Right lobe of liver (tissue), 6 donors: ENCODE data around the gene ATF3. TPM values are rescaled to one million over a fixed set of nuclear protein-coding genes. Genes with fewer than 3 reads are reported as not detected.
A peak's percentile ranks its signal among the peaks of the same experiment; 100 is the strongest.

ENCODE experiments used
- ATAC-seq, 4 donors: fragments of 200-7000 bp; cut with Tn5 transposase; one replicate each; pipeline ENCODE4 v1.9.1; 2020; ENCODE audit warnings: mild to moderate bottlenecking in 4 of 4, moderate library complexity in 4 of 4
- DNase-seq, 3 donors: peaks; one replicate each; pipeline ENCODE4 v3.0.0-alpha.2; 2020
- H3K27ac ChIP-seq, 3 donors: fragments of 200-600 bp; one replicate each; pipeline ENCODE4 v1.8.0; 2022
- H3K27me3 ChIP-seq, 2 donors: fragments of 200-600 bp; one replicate each; pipeline ENCODE4 v1.8.0; 2022
- H3K36me3 ChIP-seq, 4 donors: fragments of 200-600 bp; sonication (generic) in 1 of 4; one replicate each; pipeline versions ENCODE4 v1.5.1 to v1.8.0; 2017 to 2022; ENCODE audit warnings: control low read depth in 1 of 4
- H3K4me1 ChIP-seq, 4 donors: fragments of 200-600 bp; sonication (generic) in 1 of 4; one replicate each; pipeline versions ENCODE4 v1.5.1 to v1.8.0; 2017 to 2022; ENCODE audit warnings: control low read depth in 1 of 4
- H3K4me3 ChIP-seq, 3 donors: fragments of 200-600 bp; one replicate each; pipeline ENCODE4 v1.8.0; 2022
- H3K9me3 ChIP-seq, 4 donors: fragments of 200-600 bp; sonication (generic) in 1 of 4; one replicate each; pipeline versions ENCODE4 v1.5.1 to v1.8.0; 2017 to 2022; ENCODE audit warnings: control low read depth in 1 of 4
- CTCF ChIP-seq, 4 donors: fragments of 200-600 bp in 3 of 4; fragments of 450-650 bp in 1 of 4; IDR thresholded peaks; one replicate each; pipeline versions ENCODE4 v1.5.1 to v1.8.0; 2016 to 2022; ENCODE audit warnings: antibody characterized with exemption in 4 of 4, mild to moderate bottlenecking in 2 of 4
- POLR2A ChIP-seq: fragments of 450-650 bp; IDR thresholded peaks from one replicate; pipeline ENCODE4 v1.6.1; 2017; ENCODE audit warnings: antibody characterized with exemption, mild to moderate bottlenecking
- WGBS: methylation state at CpG from one replicate; pipeline ENCODE4 v1.1.6; 2018; ENCODE audit warnings: low coverage, low lambda C conversion rate; ENCODE audit not compliant: insufficient coverage; ENCODE audit errors: missing lambda C conversion rate; 5-methylcytosine and 5-hydroxymethylcytosine counted together
- intact Hi-C, 2 donors: fragments of 100-400 bp; cut with DNase I; formaldehyde crosslinking; loops; one replicate each; pipeline versions ENCODE4 v1.11.2 to v1.14.1; 2022
- total RNA-seq, 6 experiments: library from RNA; depleted of rRNA in 2 of 6; stranded (reverse); fragments of >200 nt in 2 of 6; fragmentation: NEBNext Ultra II Directional in 3 of 6; extraction: Animal tissue kit (Norgen Biotek cat#: 25700) in 3 of 6; gene quantifications; one replicate each; pipeline versions ENCODE4 v1.1.0 to v1.2.4, GENCODE V29; 2016 to 2023
- donor health status: DM: no; HTN: yes; CAD: no.
- donor health status: DM: no; HTN: no; CAD: no.
- donor health status: DM: no; HTN: no; CAD: no.
- donor health status: DM: no; HTN: yes; CAD: no.
- donor health status: DM: no; HTN: yes; CAD: no.

Gene ATF3
- total RNA-seq, 6 experiments from 2014 or later: 3.7 to 77.2 (median 15.1) TPM

GRCh38 chr1:212641956-212642355 is 33.4 kb downstream of the ATF3 start:
- ATAC-seq (no peak), DNase-seq (no peak)
- Histone ChIP-seq H3K4me3 (no peak overlapping the region), H3K27ac (no peak overlapping the region), H3K9me3 (no peaks in the 10 kb centered on the region), H3K27me3 (no peaks in the 10 kb centered on the region), H3K36me3 (no peaks in the 10 kb centered on the region), H3K4me1 (peaks cover 0 to 2% (median 0%) of the 10 kb centered on the region in 4 donors)
- TF ChIP-seq POLR2A (no peak), CTCF (IDR thresholded peaks at IDR 0.05) (no peak)
- intact Hi-C loops: no loop called here
- WGBS: 88% methylated on average over 1 of the region's 1 CpG

- DNase-seq (no peak), ATAC-seq (no peak)
- intact Hi-C loops: no loop called here
- no peak overlapping the region for H3K4me3 ChIP-seq
- no peaks in the 10 kb centered on the region for H3K27me3 ChIP-seq
- no peak for TF ChIP-seq CTCF (IDR thresholded peaks at IDR 0.05)
- no peak for TF ChIP-seq POLR2A
- H3K27ac ChIP-seq: no peak overlapping the region
- WGBS: no CpG with 5 or more reads among the region's 2 CpGs
- H3K36me3 ChIP-seq: no peaks in the 10 kb centered on the region
- no peaks in the 10 kb centered on the region for H3K4me1 ChIP-seq
- H3K9me3 ChIP-seq: no peaks in the 10 kb centered on the region
These were observed 35.3 kb downstream of the ATF3 start for GRCh38 chr1:212643877-212644276.

GRCh38 chr1:212644866-212645545 is 36.4 kb downstream of the ATF3 start:
- Histone ChIP-seq H3K4me1 (no peaks in the 10 kb centered on the region), H3K9me3 (no peaks in the 10 kb centered on the region), H3K4me3 (no peak overlapping the region), H3K36me3 (no peaks in the 10 kb centered on the region), H3K27me3 (no peaks in the 10 kb centered on the region), H3K27ac (no peak overlapping the region)
- intact Hi-C loops: no loop called here
- WGBS: 83% methylated on average over 6 of the region's 6 CpGs
- DNase-seq (no peak), ATAC-seq (no peak)
- no peak for TF ChIP-seq POLR2A
- no peak for TF ChIP-seq CTCF (IDR thresholded peaks at IDR 0.05)

GRCh38 chr1:212645546-212646543 is 37.3 kb downstream of the ATF3 start:
- Histone ChIP-seq H3K9me3 (no peaks in the 10 kb centered on the region), H3K4me3 (no peak overlapping the region), H3K36me3 (no peaks in the 10 kb centered on the region), H3K4me1 (no peaks in the 10 kb centered on the region), H3K27ac (no peak overlapping the region), H3K27me3 (no peaks in the 10 kb centered on the region)
- intact Hi-C loops: no loop called here
- WGBS: 71% methylated on average over 12 of the region's 13 CpGs
- no peak for TF ChIP-seq CTCF (IDR thresholded peaks at IDR 0.05)
- no peak for TF ChIP-seq POLR2A
- peak; percentile 30 to 57 (median 43) for ATAC-seq
- no peak for DNase-seq
